ENCODE results near the gene PHIP. TPM values are rescaled to one million over a fixed set of nuclear protein-coding genes. Genes with fewer than 3 reads are reported as not detected.

Gene PHIP
- total and polyA plus RNA-seq, 2 of the 8 experiments (the other 6 are each of a cell fraction or from before 2014, with no cell fraction given), result 7.3 to 56.2 TPM

DNA sequence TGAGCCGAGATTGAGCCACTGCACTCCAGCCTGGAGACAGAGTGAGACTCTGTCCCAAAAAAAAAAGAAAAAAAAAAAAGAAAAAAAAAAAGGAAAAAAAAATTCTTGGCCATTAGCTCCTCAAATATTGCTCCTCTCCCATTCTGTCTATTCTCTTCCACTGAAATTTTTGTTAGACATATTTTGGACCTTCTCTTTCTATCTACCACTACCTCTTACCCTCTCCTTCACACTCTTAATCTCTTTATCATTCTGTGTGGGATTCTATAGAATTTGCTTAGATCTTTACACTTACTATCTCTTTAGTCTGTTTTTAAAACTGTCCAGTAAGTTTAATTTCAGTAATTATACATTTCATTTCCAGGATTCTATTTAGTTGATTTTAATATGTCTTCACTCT lies 125.7 kb downstream of the PHIP start (continued):
- no peak for TF ChIP-seq HDAC2 (IDR thresholded peaks at IDR 0.05; ENCODE audit: borderline replicate concordance in 1 of 2, low read depth in 2 of 2, low read length in 2 of 2)
- no peak for TF ChIP-seq FOSL1 (IDR thresholded peaks at IDR 0.05; ENCODE audit: insufficient read depth, low read depth, low read length)
- no peak for TF ChIP-seq CTBP2 (IDR thresholded peaks at IDR 0.05; ENCODE audit: borderline replicate concordance, insufficient read depth, insufficient read length, low read length)

All from H1 (cell line).